GM12873 (cell line): ENCODE measurements around the gene MAN1B1.

Source experiments
- TF ChIP-seq, protein P1 (sequence below): IDR thresholded peaks from 2 replicates; pipeline ENCODE4 v1.5.1; 2012; ENCODE audit warnings: low read depth, mild to moderate bottlenecking, moderate library complexity, low read length, control low read depth; ENCODE audit not compliant: insufficient read depth; ENCODE audit errors: missing control alignments

MAN1B1 gene

GRCh38 chr9:137141050-137141810 is 54.4 kb downstream of the MAN1B1 start:
- TF ChIP-seq, protein P1, sequence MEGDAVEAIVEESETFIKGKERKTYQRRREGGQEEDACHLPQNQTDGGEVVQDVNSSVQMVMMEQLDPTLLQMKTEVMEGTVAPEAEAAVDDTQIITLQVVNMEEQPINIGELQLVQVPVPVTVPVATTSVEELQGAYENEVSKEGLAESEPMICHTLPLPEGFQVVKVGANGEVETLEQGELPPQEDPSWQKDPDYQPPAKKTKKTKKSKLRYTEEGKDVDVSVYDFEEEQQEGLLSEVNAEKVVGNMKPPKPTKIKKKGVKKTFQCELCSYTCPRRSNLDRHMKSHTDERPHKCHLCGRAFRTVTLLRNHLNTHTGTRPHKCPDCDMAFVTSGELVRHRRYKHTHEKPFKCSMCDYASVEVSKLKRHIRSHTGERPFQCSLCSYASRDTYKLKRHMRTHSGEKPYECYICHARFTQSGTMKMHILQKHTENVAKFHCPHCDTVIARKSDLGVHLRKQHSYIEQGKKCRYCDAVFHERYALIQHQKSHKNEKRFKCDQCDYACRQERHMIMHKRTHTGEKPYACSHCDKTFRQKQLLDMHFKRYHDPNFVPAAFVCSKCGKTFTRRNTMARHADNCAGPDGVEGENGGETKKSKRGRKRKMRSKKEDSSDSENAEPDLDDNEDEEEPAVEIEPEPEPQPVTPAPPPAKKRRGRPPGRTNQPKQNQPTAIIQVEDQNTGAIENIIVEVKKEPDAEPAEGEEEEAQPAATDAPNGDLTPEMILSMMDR = no peak

- TF ChIP-seq, protein P1 = no peak
Observed at GRCh38 chr9:137141976-137142936, 55.5 kb downstream of the MAN1B1 start.

- TF ChIP-seq, protein P1 = no peak
Observed at GRCh38 chr9:137143459-137143858, 56.7 kb downstream of the MAN1B1 start.

DNA sequence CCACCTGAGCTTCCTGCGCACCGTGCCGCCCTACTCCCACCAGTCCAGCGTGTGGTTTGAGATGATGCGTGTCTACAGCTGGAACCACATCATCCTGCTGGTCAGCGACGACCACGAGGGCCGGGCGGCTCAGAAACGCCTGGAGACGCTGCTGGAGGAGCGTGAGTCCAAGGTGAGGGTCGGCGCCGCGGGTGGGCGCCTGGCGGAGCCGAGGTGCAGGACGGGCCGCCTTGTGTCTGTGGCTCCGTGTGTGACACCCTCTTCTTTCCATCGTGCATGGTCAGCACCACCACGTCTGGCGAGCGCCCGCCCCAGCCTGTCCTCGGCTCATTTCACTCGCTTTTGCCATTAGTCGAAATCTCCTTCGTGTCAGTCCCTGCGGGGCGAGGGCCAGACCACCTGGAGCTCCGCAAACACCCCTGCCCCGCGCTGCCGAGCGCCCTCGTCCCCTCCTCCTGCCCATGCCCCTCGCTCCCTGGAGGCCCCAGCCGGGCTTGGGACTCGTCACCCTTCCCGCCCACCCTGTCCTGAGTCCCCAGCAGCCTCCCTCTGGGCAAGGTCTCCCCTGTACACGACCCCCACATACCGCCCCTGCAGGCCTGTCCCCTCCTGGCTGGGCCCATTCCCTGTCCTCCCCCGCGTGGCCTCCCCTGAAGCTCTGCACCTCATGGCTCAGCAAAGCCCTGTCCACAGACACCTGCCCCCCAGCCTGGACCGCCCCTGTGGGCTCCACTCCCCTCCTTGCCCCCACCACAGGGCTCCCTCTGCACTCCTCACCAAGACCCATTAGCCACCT is 59.1 kb downstream of the MAN1B1 start:
- TF ChIP-seq, protein P1 = no peak

GRCh38 chr9:137146527-137146918 is 59.7 kb downstream of the MAN1B1 start:
- TF ChIP-seq, protein P1 = no peak

DNA sequence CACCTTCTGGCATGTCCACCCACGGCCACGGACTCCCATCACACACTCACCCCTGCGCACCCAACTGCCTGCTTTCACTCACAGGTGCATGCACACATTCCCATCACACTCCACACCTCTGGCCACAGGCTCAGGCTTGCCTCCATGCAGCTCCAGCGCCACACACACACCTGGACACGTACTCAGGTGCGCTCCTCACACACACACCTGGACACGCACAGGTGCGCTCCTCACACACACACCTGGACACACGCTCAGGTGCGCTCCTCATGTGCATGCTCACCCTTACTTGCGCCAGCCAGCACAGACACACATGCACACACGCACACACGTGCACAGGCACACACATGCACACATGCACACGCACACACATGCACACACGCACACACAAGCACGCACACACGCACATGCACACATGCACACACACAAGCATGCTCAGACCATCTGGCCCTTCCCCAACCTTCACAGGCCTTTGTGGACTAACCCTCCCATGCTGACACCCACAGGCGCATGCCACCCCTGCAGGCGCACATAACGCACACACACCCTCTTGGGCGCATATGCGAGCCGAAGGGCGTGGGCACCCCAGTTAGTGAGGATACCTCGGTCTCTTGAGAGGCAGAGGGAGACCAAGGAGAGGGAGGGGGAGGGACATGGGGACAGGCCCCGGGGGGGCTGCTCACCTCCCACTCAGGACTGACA is 60.5 kb downstream of the MAN1B1 start:
- TF ChIP-seq, protein P1 = no peak
